ENCODE results near the gene MAML3. TPM values are rescaled to one million over a fixed set of nuclear protein-coding genes. Genes with fewer than 3 reads are reported as not detected.

MAML3 gene
- total RNA-seq, 1 experiment from 2014 or later, result 0.13 TPM

DNA sequence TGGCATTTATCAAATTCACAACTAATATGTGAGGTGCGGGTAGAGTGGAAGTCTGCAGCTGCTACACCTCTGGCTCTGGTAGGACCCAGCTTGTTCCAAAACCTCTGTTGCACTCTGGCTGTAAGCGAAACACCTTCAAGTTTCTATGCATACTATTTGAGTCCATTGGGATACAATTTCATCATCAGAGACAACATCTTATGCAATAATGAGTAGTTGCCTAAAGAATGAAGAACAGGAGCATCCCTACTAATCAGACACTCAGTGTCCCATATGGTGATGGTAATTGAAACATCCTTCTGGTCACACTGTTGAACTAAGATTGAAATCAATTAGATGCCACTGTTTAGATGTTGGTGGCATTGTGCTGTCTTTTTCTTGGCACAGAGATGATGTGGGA is 309.9 kb downstream of the MAML3 start:
- H3K27me3 ChIP-seq, result no peaks in the 10 kb centered on the region; the same call in 1 of the 2 replicates
- no peaks in the 10 kb centered on the region for H3K36me3 ChIP-seq
- DNase-seq, result no peak
- no peaks in the 10 kb centered on the region for H3K9me3 ChIP-seq
- no peak overlapping the region for H3K4me3 ChIP-seq

DNA sequence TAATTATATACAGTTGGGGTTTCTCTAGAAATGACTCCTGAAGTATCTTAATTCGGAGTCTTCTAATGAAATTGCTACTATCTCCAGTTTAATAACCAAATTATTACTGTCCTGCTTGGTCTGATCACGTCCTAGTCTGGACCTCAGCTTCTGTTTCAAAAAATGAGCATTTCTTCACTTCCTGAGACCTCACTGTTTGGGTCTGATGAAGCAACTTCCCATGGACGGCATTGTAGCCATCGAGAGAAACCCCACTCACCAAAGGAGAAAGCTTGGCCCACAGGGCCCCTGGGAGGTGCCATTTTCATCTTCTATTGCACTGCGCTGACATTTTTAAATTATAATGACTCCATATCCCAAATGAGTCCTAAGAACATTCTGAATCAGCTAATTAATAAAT is 310.3 kb downstream of the MAML3 start:
- DNase-seq, result no peak
- Histone ChIP-seq H3K9me3 (no peaks in the 10 kb centered on the region), H3K4me3 (no peak overlapping the region), H3K36me3 (no peaks in the 10 kb centered on the region), H3K27me3 (no peaks in the 10 kb centered on the region; the same call in 1 of the 2 replicates)

DNA sequence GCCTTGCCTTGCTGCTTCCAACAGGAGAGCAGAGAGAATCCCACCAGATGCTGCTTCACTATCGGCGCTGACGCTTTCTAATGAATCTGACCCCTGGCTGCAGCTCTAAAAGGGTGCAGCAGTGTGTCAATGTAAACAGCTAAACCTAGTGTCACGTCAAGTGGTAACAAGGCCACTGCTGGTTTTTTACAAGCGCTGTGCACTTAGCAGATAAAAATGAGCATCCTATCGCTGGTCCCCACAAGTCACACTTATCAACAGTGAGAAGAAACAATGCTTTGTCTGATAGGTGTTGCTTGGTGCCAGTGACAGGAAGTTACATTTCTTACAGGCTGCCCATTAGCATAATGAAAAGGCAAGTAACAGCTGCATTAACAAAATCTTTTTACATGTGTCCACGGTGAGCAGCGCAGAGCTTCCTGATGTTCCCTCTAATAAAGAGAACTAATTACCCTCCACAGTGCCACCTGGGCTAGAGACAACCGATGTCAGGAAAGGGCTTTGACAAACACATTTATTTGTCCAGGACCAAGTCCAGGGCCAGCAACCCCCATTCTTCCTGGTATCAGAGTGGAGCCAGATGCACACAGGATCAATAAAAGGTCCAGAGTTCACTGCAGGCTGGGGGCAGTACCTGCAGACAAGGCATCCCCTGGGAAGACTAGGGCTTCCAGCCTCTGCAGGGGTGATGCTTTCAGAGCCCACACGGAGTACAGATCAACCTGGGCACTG is 312.4 kb downstream of the MAML3 start:
- H3K27me3 ChIP-seq, result no peaks in the 10 kb centered on the region
- H3K4me3 ChIP-seq, result no peak overlapping the region
- H3K9me3 ChIP-seq, result no peaks in the 10 kb centered on the region
- DNase-seq, result no peak
- H3K36me3 ChIP-seq, result no peaks in the 10 kb centered on the region

DNA sequence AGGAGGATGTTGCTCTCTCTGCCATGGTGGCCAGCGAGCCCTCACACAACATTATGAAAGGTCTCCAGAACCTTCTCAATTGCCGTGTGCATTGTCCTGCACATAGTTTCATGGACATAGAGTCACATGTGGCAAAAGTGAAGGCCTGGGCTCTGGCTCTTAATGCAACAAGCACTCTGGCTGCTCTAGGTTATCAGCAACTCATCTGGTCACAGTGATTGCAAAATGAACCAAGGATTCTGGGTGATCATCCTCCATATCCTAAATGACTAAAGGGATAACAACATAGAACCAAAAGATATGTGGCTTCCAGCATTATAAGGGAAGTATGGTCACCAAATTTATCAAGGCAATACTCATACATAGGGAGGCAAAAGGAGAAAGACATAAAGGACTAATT is 313.2 kb downstream of the MAML3 start:
- Histone ChIP-seq H3K36me3 (no peaks in the 10 kb centered on the region), H3K27me3 (no peaks in the 10 kb centered on the region), H3K9me3 (no peaks in the 10 kb centered on the region), H3K4me3 (no peak overlapping the region)
- DNase-seq, result no peak

DNA sequence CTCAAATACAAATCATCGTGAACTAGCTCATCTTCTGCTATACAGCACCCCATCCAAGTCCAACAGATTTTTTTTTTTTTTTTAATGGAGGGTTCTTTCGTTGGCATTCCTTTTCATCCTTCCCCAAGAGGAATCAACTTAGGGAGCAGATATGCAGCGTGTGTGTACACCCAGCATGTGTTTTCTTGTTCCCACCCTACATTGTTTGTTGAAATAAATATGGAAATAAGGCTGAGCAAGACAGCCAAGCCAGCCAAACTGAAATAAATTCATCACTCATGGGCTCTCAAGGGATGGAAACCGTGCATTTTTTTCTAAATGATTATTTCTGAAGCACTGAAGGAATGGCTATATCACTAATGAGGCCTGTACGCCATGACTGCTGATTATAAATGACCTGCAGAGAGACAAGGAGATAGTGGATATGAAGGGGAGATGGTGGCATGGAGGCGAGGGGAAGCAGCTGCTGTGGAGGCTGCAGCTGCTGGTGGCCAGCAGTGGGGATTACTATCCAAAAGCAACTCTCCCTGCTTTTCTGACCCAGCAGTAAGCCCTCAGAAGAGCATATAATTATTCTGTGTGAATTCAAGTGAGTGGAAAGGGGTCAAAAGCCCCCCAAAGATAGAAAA is 314.5 kb downstream of the MAML3 start:
- DNase-seq, result no peak
- H3K4me3 ChIP-seq, result no peak overlapping the region
- H3K36me3 ChIP-seq, result no peaks in the 10 kb centered on the region
- H3K9me3 ChIP-seq, result no peaks in the 10 kb centered on the region
- H3K27me3 ChIP-seq, result no peaks in the 10 kb centered on the region

DNA sequence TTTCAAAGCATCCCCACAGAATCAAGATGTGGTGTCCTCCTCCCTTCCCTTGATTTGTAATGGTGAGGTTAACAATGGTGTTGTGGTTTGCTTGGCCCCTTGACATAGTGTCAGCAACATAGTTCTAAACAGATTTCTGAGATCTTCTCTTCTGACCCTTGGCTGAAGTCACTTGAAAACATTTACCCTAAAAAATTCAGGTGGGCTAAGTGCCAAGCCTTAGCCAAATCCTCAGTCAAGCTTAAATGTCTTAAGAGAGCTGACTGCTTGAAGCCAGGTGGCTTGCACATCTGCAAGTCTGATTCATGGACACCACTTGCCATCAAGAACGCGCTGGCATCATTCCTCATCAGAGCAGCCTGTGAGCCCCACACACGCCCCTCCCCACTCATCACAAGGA is 315.2 kb downstream of the MAML3 start:
- no peaks in the 10 kb centered on the region for H3K9me3 ChIP-seq
- DNase-seq, result no peak

DNA sequence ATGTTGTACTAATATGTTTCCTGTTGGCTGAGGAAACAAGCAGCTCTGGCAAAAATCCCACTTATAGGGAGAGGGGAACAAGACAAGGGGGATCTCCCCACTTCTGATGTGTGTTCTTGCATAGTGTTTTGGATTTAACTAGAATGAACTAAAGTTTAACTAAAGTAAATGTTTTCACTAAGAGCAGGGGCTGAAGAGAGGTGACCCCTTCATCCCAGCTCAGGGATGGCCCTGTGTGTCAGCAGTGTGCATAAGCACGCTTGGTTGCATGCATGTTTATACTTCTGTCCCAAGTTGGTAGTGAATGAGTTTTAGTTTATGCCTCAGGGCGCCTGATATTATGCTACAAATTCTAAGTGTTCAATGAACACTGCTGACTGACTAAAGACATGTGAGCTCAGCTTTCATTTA is 319.0 kb downstream of the MAML3 start:
- H3K4me3 ChIP-seq, result no peak overlapping the region
- H3K36me3 ChIP-seq, result no peaks in the 10 kb centered on the region
- DNase-seq, result no peak
- no peaks in the 10 kb centered on the region for H3K9me3 ChIP-seq
- H3K27me3 ChIP-seq, result no peaks in the 10 kb centered on the region

More for the DNA sequence above, 315.2 kb downstream of the MAML3 start:
- Histone ChIP-seq H3K27me3 (no peaks in the 10 kb centered on the region), H3K36me3 (no peaks in the 10 kb centered on the region), H3K4me3 (no peak overlapping the region)

DNA sequence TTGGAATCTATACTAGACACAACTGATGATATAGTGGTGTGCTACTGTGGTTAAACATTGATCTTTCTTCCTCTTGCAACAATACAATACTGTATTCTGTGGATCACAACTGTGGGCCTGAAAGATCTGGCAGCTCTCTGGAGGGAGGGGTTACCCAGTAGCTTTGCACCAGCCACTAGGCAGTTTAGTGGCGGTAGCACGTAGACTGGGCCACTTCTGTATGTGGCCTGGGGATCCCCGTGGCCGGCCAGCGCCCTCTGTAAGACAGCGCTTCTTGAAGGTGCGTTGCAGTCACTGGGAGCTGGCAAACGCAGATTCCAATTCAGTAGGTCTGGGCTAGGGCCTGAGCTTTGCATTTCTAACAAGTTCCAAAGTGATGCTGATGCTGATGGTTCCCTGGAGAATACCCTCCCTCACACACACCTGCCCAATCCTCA is 319.7 kb downstream of the MAML3 start:
- Histone ChIP-seq H3K27me3 (no peaks in the 10 kb centered on the region), H3K4me3 (no peak overlapping the region), H3K9me3 (no peaks in the 10 kb centered on the region), H3K36me3 (no peaks in the 10 kb centered on the region)
- no peak for DNase-seq

DNA sequence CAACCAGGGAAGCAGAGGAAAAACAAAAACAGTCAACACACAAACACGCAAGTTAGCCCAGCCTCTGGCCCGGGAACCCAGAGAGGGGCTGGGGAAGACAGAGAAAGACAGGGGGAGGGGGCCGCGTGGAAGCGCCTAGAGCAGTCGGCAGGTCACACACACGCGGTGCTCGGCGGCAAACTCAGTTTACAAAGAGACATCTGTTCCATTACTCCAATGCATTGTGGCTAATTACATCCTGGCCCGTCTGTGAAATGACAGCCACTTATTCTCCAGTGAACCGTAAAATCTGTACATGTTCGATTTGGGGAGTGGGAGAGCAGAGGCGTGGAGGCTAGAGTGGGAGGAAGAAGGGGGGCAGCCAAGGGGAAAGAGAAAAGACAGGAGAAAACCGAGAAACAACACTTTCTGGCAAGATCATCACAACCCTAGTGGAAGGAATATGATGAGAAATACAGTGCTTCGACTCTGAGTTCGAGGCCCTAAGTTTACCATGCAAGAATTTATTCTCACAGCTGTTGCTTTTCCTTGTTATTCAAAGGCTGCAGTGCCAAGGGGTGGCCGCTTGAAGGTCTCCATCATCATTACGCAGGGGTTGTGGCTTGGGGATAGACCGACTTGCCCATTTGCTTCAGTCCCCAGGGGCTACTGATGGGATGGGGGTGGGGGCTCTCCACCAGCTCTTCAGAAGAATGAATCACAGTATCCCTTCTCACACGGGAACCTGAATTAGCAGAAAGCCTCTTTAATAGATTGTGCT is 320.7 kb downstream of the MAML3 start:
- DNase-seq, result no peak
- H3K27me3 ChIP-seq, result no peaks in the 10 kb centered on the region
- no peak overlapping the region for H3K4me3 ChIP-seq
- no peaks in the 10 kb centered on the region for H3K9me3 ChIP-seq
- H3K36me3 ChIP-seq, result no peaks in the 10 kb centered on the region

DNA sequence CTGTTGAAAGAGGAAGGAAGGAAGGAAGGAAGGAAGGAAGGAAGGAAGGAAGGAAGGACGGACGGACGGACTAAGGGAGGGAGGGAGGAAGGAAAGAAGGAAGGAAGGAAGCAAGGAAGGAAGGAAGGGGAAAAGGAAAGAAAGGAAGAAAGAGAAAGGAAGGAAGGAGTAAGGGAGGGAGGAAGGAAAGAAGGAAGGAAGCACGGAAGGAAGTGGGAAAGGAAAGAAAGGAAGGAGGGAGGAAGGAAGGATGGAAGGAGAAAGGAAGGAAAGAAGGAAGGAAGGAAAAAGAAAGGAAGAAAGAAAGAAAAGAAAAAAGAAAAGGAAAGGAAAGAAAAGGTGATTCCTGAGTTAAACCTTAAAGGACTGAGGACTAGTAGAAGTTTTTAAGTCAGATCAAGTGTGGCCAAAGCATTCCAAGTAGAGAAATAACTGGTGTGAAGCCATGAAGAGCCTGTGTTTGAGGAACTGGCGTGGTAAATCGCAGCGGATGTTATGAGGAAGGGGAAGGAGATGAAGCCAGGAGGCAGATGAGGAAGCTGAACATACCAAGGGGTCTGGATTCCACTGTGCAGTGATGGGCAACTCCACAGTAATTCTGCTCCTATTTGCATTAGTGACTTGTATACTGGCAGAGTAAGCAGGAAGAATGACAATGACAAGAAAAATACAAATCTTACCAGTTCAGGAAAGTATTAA is 324.9 kb downstream of the MAML3 start:
- no peaks in the 10 kb centered on the region for H3K9me3 ChIP-seq
- no peak for DNase-seq
- H3K4me3 ChIP-seq, result no peak overlapping the region
- no peaks in the 10 kb centered on the region for H3K27me3 ChIP-seq
- no peaks in the 10 kb centered on the region for H3K36me3 ChIP-seq

DNA sequence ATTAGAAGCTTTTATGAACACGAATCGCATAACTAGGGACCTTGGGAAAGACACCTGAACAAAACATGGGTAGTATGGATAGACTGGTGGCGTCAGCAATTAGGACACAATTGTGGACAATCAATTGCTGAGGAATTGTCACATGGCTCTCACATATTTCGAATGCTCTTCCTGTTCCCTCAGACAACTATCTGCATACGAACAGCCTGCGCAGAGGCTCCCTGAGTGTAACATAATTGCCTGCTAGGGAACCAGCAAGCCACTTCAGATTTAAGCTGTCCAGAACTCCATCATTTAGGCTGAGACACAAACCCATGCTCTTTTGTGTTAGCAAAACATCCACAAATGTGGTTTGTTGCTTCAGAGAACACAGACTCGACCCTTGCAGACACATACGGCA is 327.6 kb downstream of the MAML3 start:
- Histone ChIP-seq H3K36me3 (no peaks in the 10 kb centered on the region), H3K27me3 (no peaks in the 10 kb centered on the region), H3K9me3 (no peaks in the 10 kb centered on the region), H3K4me3 (no peak overlapping the region)
- DNase-seq, result no peak

DNA sequence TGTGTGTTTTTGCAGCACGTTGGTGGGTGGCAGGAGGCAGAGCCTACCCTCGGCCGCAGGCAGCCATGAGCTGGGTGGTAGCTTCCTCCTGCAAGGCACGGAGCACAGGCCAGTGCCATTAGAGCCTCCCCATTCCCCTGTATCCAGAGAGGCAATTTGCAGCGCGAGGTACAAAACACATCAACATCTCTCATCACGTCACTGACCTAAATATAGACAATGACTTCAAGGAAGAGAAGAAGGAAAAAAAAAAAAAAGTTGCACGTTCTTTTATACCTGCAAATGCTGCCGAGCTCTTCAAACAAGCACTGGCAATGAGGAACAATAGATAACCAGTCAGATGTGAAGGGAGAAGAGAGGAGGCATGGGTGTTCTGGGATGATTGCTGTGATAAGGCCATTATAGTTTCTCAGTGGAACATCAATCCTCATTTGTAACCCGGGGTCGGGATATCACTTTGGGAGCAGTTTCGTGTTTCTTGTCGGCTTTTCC is 328.4 kb downstream of the MAML3 start:
- H3K36me3 ChIP-seq, result no peaks in the 10 kb centered on the region
- no peaks in the 10 kb centered on the region for H3K27me3 ChIP-seq
- DNase-seq, result no peak
- no peaks in the 10 kb centered on the region for H3K9me3 ChIP-seq
- no peak overlapping the region for H3K4me3 ChIP-seq

DNA sequence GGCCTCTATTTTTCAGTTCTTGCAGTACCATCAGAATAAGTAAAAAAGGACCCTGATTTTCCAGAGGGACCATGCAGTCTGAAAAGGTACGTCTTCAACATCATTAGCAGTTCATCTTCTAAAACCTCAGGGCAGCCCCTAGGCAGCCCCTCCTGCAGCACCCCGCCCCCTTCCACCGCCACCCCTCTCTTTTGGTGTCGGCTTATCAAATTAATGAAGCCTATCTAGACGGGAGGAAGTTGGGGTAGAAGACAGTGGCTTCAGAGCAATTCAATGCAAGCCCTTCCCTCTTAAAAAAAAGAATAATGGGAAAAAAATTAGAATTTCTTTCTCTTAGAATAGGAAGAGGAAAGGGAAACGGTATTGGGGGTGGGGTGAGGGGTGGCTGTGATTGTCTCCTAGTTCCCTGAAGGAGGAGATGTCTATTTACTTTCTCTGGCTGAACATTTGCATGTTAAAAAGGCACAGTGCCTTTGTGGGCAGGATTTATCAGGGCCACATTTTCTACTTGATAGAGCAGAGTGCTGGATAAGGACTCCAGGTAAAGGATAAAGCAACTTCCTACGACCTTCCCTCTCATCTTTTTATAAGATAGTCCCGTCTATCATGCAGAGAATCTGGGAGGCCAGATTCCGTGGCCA is 329.0 kb downstream of the MAML3 start:
- H3K4me3 ChIP-seq, result no peak overlapping the region
- DNase-seq, result no peak
- H3K9me3 ChIP-seq, result no peaks in the 10 kb centered on the region
- no peaks in the 10 kb centered on the region for H3K36me3 ChIP-seq
- H3K27me3 ChIP-seq, result no peaks in the 10 kb centered on the region

DNA sequence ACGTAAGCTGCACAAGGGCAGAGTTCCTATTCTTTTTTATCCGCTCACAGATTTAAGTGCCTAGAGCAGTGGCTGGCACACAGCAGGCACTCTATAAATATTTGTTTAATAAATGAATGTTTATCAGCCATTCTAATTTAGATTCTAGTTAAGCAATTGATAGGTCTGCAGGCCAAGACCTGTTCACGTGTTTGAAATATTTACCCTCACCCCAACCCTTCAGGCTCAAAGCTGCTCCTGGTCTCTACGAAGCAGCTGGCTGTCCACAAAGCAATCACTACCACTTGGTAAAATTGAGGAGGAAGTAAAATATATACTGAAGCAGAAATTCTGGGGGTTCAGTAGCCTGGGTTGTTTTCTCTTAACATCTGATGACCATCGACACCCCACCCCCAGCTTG is 330.2 kb downstream of the MAML3 start:
- DNase-seq, result no peak
- no peak overlapping the region for H3K4me3 ChIP-seq
- no peaks in the 10 kb centered on the region for H3K27me3 ChIP-seq
- no peaks in the 10 kb centered on the region for H3K36me3 ChIP-seq
- no peaks in the 10 kb centered on the region for H3K9me3 ChIP-seq

DNA sequence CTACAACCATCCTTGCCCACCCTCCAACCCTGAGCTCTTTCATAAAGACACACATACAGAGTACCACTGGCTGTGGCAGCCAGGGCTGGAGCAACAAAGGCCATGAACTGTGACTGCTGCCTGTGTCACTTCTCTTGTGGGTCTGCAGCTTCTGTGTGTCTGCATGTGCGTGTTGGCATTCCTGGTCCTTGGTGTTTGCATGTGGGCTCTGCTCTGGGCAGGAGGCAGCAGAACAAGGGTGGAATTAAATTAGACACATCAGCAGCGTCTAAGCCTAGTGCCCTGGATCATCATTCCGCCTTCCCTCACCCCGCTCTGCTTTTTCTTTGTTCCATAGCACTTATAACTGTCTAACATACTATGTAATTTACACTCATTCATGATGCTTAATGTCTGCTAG is 330.6 kb downstream of the MAML3 start:
- no peaks in the 10 kb centered on the region for H3K27me3 ChIP-seq
- H3K9me3 ChIP-seq, result no peaks in the 10 kb centered on the region
- H3K4me3 ChIP-seq, result no peak overlapping the region
- H3K36me3 ChIP-seq, result no peaks in the 10 kb centered on the region
- DNase-seq, result no peak

DNA sequence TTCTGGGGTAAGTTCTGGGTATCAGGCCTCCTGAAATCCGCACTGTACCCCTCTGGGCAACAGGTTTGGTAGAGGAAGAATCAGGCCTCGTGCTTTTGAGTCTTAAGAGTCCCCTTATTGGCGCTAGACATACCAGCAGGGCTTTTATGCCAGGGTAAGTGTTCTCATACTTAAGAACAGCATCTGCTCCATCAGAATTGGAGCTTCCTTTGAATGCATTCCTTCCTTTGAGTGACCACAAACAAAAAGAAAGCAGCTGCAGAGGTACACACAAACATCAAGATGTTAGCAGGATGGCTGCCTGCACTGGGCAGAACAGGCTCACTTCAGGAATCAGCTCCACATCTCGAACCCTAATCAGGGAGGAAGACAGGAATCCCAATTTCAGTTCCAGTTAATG is 331.6 kb downstream of the MAML3 start:
- Histone ChIP-seq H3K27me3 (no peaks in the 10 kb centered on the region), H3K9me3 (no peaks in the 10 kb centered on the region), H3K36me3 (no peaks in the 10 kb centered on the region), H3K4me3 (no peak overlapping the region)
- no peak for DNase-seq
